Measurements from ENCODE around the gene RORC. TPM values are rescaled to one million over a fixed set of nuclear protein-coding genes. Genes with fewer than 3 reads are reported as not detected.

Gene RORC
- total RNA-seq, 2 experiments from 2014 or later: 1.3 to 1.5 TPM

- ChIA-PET POLR2A (no interaction called here), CTCF (no interaction called here)
These were observed 23.1 kb upstream of the RORC start for GRCh38 chr1:151854658-151855057.

GRCh38 chr1:151853411-151853943, 21.9 kb upstream of the RORC start, which contains the start of gene THEM5:
THEM5 (minus strand) TSS chr1:151853712; CDS start chr1:151853565, 147 bp downstream.
- no peak within 1 kb of the TSS for H3K27ac Mint-ChIP-seq
- ATAC-seq (no peak), DNase-seq (peak; percentile 25)
- peaks cover 5% of the 10 kb centered on the region for H3K36me3 Mint-ChIP-seq (ENCODE audit: low read depth)
- H3K4me3 Mint-ChIP-seq: no peak within 1 kb of the TSS
- peaks cover 10% of the 10 kb centered on the region for H3K4me1 Mint-ChIP-seq (ENCODE audit: low read depth)
- intact Hi-C loops (cut with micrococcal nuclease): no loop called here
- H3K9me3 Mint-ChIP-seq: no peaks in the 10 kb centered on the region
- ChIA-PET POLR2A (no interaction called here), CTCF (interaction anchor here (1.0 kb wide), 1 partner anchor 260 kb away, joined by 3 read pairs; no protein-coding TSS in a partner anchor)
- TF ChIP-seq CTCF (IDR thresholded peaks at IDR 0.05): no peak
- no peaks in the 10 kb centered on the region for H3K27me3 Mint-ChIP-seq

More at GRCh38 chr1:151854658-151855057, 23.1 kb upstream of the RORC start:
- Mint-ChIP-seq H3K4me1 (ENCODE audit: low read depth) (peaks cover under 1% of the 10 kb centered on the region), H3K9me3 (no peaks in the 10 kb centered on the region), H3K27ac (no peak overlapping the region), H3K27me3 (no peaks in the 10 kb centered on the region), H3K4me3 (no peak overlapping the region), H3K36me3 (ENCODE audit: low read depth) (no peaks in the 10 kb centered on the region)
- no peak for DNase-seq
- no peak for ATAC-seq
- TF ChIP-seq CTCF (IDR thresholded peaks at IDR 0.05): no peak
- intact Hi-C loops (cut with micrococcal nuclease): no loop called here

- peaks cover 5% of the 10 kb centered on the region for H3K36me3 Mint-ChIP-seq (ENCODE audit: low read depth)
- CTCF ChIA-PET: no interaction called here
- no peak overlapping the region for H3K27ac Mint-ChIP-seq
- peaks cover 14% of the 10 kb centered on the region for H3K4me1 Mint-ChIP-seq (ENCODE audit: low read depth)
- no peaks in the 10 kb centered on the region for H3K27me3 Mint-ChIP-seq
- intact Hi-C loops (cut with micrococcal nuclease): no loop called here
- POLR2A ChIA-PET: interaction anchor here (0.7 kb wide), 1 partner anchor 68 kb away, joined by 3 read pairs; no protein-coding TSS in a partner anchor
- H3K4me3 Mint-ChIP-seq: no peak overlapping the region
- no peak for ATAC-seq
- H3K9me3 Mint-ChIP-seq: no peaks in the 10 kb centered on the region
- DNase-seq: no peak
- TF ChIP-seq CTCF (IDR thresholded peaks at IDR 0.05): no peak
These were observed 21.1 kb upstream of the RORC start for GRCh38 chr1:151852733-151853132.

- H3K9me3 Mint-ChIP-seq: no peaks in the 10 kb centered on the region
- no peak for ATAC-seq
- CTCF ChIA-PET: no interaction called here
- peaks cover 5% of the 10 kb centered on the region for H3K36me3 Mint-ChIP-seq (ENCODE audit: low read depth)
- DNase-seq: no peak
- no peaks in the 10 kb centered on the region for H3K27me3 Mint-ChIP-seq
- POLR2A ChIA-PET: interaction anchor here (1.3 kb wide), 1 partner anchor 12 kb away, joined by 3 read pairs; the partner anchor contains the start of gene C2CD4D
- intact Hi-C loops (cut with micrococcal nuclease): no loop called here
- TF ChIP-seq CTCF (IDR thresholded peaks at IDR 0.05): no peak
- no peak overlapping the region for H3K4me3 Mint-ChIP-seq
- peaks cover 15% of the 10 kb centered on the region for H3K4me1 Mint-ChIP-seq (ENCODE audit: low read depth)
- H3K27ac Mint-ChIP-seq: no peak overlapping the region
These were observed 20.3 kb upstream of the RORC start for GRCh38 chr1:151851886-151852285.

GRCh38 chr1:151849871-151850270, 18.3 kb upstream of the RORC start:
- intact Hi-C loops (cut with micrococcal nuclease): no loop called here

More at GRCh38 chr1:151849871-151850270, 18.3 kb upstream of the RORC start:
- ChIA-PET POLR2A (interaction anchor here (0.9 to 1.8 kb wide), 2 partner anchors 25 to 87 kb away, joined by 4 read pairs; partner anchors contain the start of gene MRPL9), CTCF (no interaction called here)
- H3K4me1 Mint-ChIP-seq (ENCODE audit: low read depth): peaks cover 26% of the 10 kb centered on the region
- H3K4me3 Mint-ChIP-seq: no peak overlapping the region
- DNase-seq (no peak), ATAC-seq (no peak)
- H3K36me3 Mint-ChIP-seq (ENCODE audit: low read depth): peaks cover 14% of the 10 kb centered on the region
- no peak for TF ChIP-seq CTCF (IDR thresholded peaks at IDR 0.05)
- H3K9me3 Mint-ChIP-seq: no peaks in the 10 kb centered on the region
- peak overlapping the region; percentile 27 for H3K27ac Mint-ChIP-seq
- no peaks in the 10 kb centered on the region for H3K27me3 Mint-ChIP-seq

Data from activated CD8-positive, alpha-beta T cell treated with anti-CD3 and anti-CD28 coated beads for 36 hours (primary cell).